Endothelial cell of umbilical vein (primary cell): ENCODE results near the gene POLR3C. TPM values are rescaled to one million over a fixed set of nuclear protein-coding genes. Genes with fewer than 3 reads are reported as not detected.

ENCODE experiments used
- BruUV-seq: library from RNA; stranded (reverse); fragments of 400-500 nt; replicated peaks from 2 replicates; lab custom pipeline; 2021; lab: Mats Ljungman, UMichigan
- CTCF ChIA-PET: fragments of 300-600, 350-600 bp; sonication (Branson Sonifier 250); formaldehyde crosslinking; loops from one replicate; lab custom pipeline; 2021; ENCODE audit warnings: antibody characterized with exemption, inconsistent platforms; lab: Charles Lee
- POLR2A ChIA-PET: fragments of 300-600, 350-600 bp; sonication (Branson Sonifier 250); formaldehyde crosslinking; loops from one replicate; lab custom pipeline; 2021; ENCODE audit warnings: antibody characterized with exemption, inconsistent platforms; lab: Charles Lee
- DNase-seq: peaks from one replicate; pipeline ENCODE4 v3.0.0-alpha.2; 2011; ENCODE audit warnings: low read depth, low spot score
- FAIRE-seq: peaks from 2 replicates; lab custom pipeline; 2011; peaks lifted over from hg19 to GRCh38; lab: Jason Lieb, UNC
- H2AFZ ChIP-seq: 2 replicates; pipeline ENCODE4 v1.6.0; 2012; ENCODE audit warnings: low read depth, low read length, control low read depth, inconsistent platforms
- H3K27ac ChIP-seq: 2 replicates; pipeline ENCODE4 v1.5.1; 2011; ENCODE audit warnings: low read depth, mild to moderate bottlenecking, control low read depth, low read length, moderate library complexity; ENCODE audit not compliant: insufficient read depth
- H3K27me3 ChIP-seq, 2 experiments: 2 replicates each; pipeline versions ENCODE4 v1.6.0 to v1.6.1; 2011; ENCODE audit warnings: low read length in 2 of 2, mixed read lengths in 1 of 2; ENCODE audit not compliant: control insufficient read depth in 2 of 2, insufficient read depth in 2 of 2
- H3K36me3 ChIP-seq, 2 experiments: 2 replicates in 1 of 2; 3 replicates in 1 of 2; pipeline ENCODE4 v1.5.1; 2011; ENCODE audit warnings: low read length in 2 of 2, mild to moderate bottlenecking in 1 of 2, moderate library complexity in 1 of 2; ENCODE audit not compliant: control insufficient read depth in 2 of 2, insufficient read depth in 2 of 2; ENCODE audit errors: extremely low read depth in 1 of 2
- H3K4me1 ChIP-seq: 3 replicates; pipeline ENCODE4 v1.5.1; 2011; ENCODE audit warnings: mild to moderate bottlenecking, low read length; ENCODE audit not compliant: control insufficient read depth, insufficient read depth; ENCODE audit errors: extremely low read depth
- H3K4me2 ChIP-seq: 2 replicates; pipeline ENCODE4 v1.6.1; 2011; ENCODE audit warnings: low read length, control low read depth, mixed read lengths; ENCODE audit not compliant: insufficient read depth
- H3K4me3 ChIP-seq, 3 experiments: fragments of 200-600 bp in 1 of 3; sonication (generic), shearing (Covaris generic) in 1 of 3; replicated peaks in 1 of 3; 2 replicates each; pipeline ENCODE4 v1.5.1; 2011 to 2016; ENCODE audit warnings: control low read depth in 3 of 3, low read length in 3 of 3, mild to moderate bottlenecking in 2 of 3, inconsistent platforms in 1 of 3, low read depth in 1 of 3, moderate library complexity in 1 of 3; ENCODE audit not compliant: insufficient read depth in 1 of 3
- H3K79me2 ChIP-seq: 2 replicates; pipeline ENCODE4 v1.6.0; 2012; ENCODE audit warnings: low read length, inconsistent platforms; ENCODE audit not compliant: control insufficient read depth, insufficient read depth
- H3K9ac ChIP-seq: replicated peaks from 2 replicates; pipeline ENCODE3; 2011; ENCODE audit warnings: low read length, control low read depth; ENCODE audit not compliant: insufficient read depth; ENCODE audit errors: extremely low read depth
- H3K9me1 ChIP-seq: replicated peaks from 3 replicates; pipeline ENCODE4 v1.6.0; 2011; ENCODE audit warnings: mild to moderate bottlenecking, low read length; ENCODE audit not compliant: control insufficient read depth, insufficient read depth; ENCODE audit errors: extremely low read depth
- H3K9me3 ChIP-seq: replicated peaks from 2 replicates; pipeline ENCODE4 v1.5.1; 2012; ENCODE audit warnings: low read length, inconsistent platforms; ENCODE audit not compliant: control insufficient read depth, insufficient read depth
- H4K20me1 ChIP-seq: replicated peaks from 2 replicates; pipeline ENCODE3; 2011; ENCODE audit warnings: mild to moderate bottlenecking, low read length; ENCODE audit not compliant: control insufficient read depth, insufficient read depth; ENCODE audit errors: extremely low read depth
- EZH2 ChIP-seq: IDR thresholded peaks from 2 replicates; pipeline ENCODE4 v1.6.1; 2012; ENCODE audit warnings: borderline replicate concordance, low read depth, mild to moderate bottlenecking, moderate library complexity, low read length, inconsistent platforms; ENCODE audit not compliant: severe bottlenecking
- FOS ChIP-seq: IDR thresholded peaks from 2 replicates; pipeline ENCODE4 v1.6.1; 2011; ENCODE audit warnings: mild to moderate bottlenecking, low read length, moderate library complexity, borderline replicate concordance; ENCODE audit not compliant: insufficient read depth
- GATA2 ChIP-seq: IDR thresholded peaks from 2 replicates; pipeline ENCODE4 v1.7.0; 2011; ENCODE audit warnings: low read depth, mild to moderate bottlenecking, moderate library complexity, mixed read lengths, low read length; ENCODE audit not compliant: insufficient read length, insufficient read depth
- JUN ChIP-seq: IDR thresholded peaks from 2 replicates; pipeline ENCODE4 v1.6.1; 2011; ENCODE audit warnings: borderline replicate concordance, low read depth; ENCODE audit not compliant: insufficient read length, insufficient read depth
- POLR2A ChIP-seq: IDR thresholded peaks from 2 replicates; pipeline ENCODE4 v1.6.1; 2012; ENCODE audit warnings: low read depth, mild to moderate bottlenecking, control low read depth, low read length
- POLR2AphosphoS5 ChIP-seq: IDR thresholded peaks from 2 replicates; pipeline ENCODE4 v1.6.1; 2012; ENCODE audit warnings: low read depth, mild to moderate bottlenecking, control low read depth, low read length, moderate library complexity; ENCODE audit not compliant: insufficient read depth
- dilution Hi-C: fragments of 300-500 bp; cut with MboI; formaldehyde crosslinking; loops from one replicate; pipeline ENCODE4 v1.15.0; 2019; ENCODE audit warnings: low sequenced_read_pairs; ENCODE audit not compliant: extremely low pct_ligation_motif_present
- intact Hi-C: fragments of 100-400 bp; cut with micrococcal nuclease; formaldehyde crosslinking; loops from one replicate; pipeline ENCODE4 v1.10.0; 2022
- polyA plus RNA-seq, 4 experiments: library from polyadenylated mRNA; depleted of rRNA in 3 of 4; stranded (reverse) in 3 of 4; unstranded in 1 of 4; fragments of >200 nt; gene quantifications; 2 replicates each; pipeline versions ENCODE4 v1.2.1 to v1.2.3, GENCODE V29; 2011 to 2012; ENCODE audit warnings: missing spikeins in 1 of 4
- total RNA-seq: library from RNA; stranded (reverse); gene quantifications from 2 replicates; pipeline ENCODE4 v1.2.3, GENCODE V29; 2021
- TF ChIP-seq, protein P1 (sequence below): IDR thresholded peaks from 2 replicates; pipeline ENCODE4 v1.6.1; 2011; ENCODE audit not compliant: insufficient read depth, insufficient read length
- TF ChIP-seq, protein P2 (sequence below), 2 donors: IDR thresholded peaks; 1 replicate in 1 of 2; 2 replicates in 1 of 2; pipeline ENCODE4 v1.5.1; 2011; ENCODE audit warnings: low read length in 2 of 2, mild to moderate bottlenecking in 2 of 2, moderate library complexity in 2 of 2, control low read depth in 1 of 2, inconsistent platforms in 1 of 2, low read depth in 1 of 2; ENCODE audit not compliant: insufficient read depth in 1 of 2; ENCODE audit errors: extremely low read depth in 1 of 2

Gene POLR3C
- total and polyA plus RNA-seq, 2 donors (not counting 3 experiments of a cell fraction or from before 2014, with no cell fraction given) = 28.4 to 30.4 TPM

DNA sequence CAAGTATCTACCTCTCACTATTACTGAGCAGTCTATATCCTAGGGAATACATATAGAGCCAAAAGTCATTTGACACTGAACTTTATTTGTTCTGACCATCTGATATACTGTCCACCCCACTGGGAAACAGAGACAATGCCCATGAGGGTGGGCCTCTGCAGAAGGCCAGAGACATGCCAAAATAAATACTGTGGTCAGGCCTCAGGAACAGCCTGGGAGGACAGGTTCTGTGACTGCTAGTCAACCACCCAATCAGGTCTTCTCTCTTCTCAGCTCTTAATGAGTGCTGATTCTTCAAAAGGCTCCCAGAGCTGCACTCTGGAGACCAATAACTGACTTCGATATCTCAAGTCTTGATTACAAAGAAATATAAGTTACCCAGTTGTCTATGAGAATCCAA is 67.1 kb downstream of the POLR3C start:
- Histone ChIP-seq H3K9ac (peak overlapping the region; percentile 30), H3K9me3 (no peaks in the 10 kb centered on the region), H2AFZ (peak overlapping the region; percentile 52), H3K9me1 (no peaks in the 10 kb centered on the region), H3K36me3 (peaks cover 2 to 6% of the 10 kb centered on the region in 2 experiments), H4K20me1 (no peaks in the 10 kb centered on the region), H3K4me1 (peaks cover 35% of the 10 kb centered on the region), H3K4me2 (peak overlapping the region; percentile 55), H3K4me3 (no peak overlapping the region), H3K27me3 (no peaks in the 10 kb centered on the region), H3K27ac (peak overlapping the region; percentile 58), H3K79me2 (no peaks in the 10 kb centered on the region)
- peak; percentile 72 for DNase-seq
- no TSS peak for BruUV-seq
- no peak for FAIRE-seq
- dilution Hi-C loops (no loop called here), intact Hi-C loops (loop anchor here (1.0 to 5.0 kb wide), 7 partner anchors 19 to 122 kb away; partner anchors contain the start of genes ITGA10, PIAS3 and RBM8A)
- TF ChIP-seq FOS (no peak), EZH2 (no peak), JUN (no peak), POLR2AphosphoS5 (peak; percentile 44), GATA2 (peak; percentile 25), POLR2A (peak; percentile 33)
- TF ChIP-seq, protein P1, sequence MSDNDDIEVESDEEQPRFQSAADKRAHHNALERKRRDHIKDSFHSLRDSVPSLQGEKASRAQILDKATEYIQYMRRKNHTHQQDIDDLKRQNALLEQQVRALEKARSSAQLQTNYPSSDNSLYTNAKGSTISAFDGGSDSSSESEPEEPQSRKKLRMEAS = no peak
- TF ChIP-seq, protein P2, sequence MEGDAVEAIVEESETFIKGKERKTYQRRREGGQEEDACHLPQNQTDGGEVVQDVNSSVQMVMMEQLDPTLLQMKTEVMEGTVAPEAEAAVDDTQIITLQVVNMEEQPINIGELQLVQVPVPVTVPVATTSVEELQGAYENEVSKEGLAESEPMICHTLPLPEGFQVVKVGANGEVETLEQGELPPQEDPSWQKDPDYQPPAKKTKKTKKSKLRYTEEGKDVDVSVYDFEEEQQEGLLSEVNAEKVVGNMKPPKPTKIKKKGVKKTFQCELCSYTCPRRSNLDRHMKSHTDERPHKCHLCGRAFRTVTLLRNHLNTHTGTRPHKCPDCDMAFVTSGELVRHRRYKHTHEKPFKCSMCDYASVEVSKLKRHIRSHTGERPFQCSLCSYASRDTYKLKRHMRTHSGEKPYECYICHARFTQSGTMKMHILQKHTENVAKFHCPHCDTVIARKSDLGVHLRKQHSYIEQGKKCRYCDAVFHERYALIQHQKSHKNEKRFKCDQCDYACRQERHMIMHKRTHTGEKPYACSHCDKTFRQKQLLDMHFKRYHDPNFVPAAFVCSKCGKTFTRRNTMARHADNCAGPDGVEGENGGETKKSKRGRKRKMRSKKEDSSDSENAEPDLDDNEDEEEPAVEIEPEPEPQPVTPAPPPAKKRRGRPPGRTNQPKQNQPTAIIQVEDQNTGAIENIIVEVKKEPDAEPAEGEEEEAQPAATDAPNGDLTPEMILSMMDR (IDR thresholded peaks at IDR 0.05; ENCODE audit: extremely low read depth in 1 of 2, insufficient read depth in 1 of 2, low read depth in 1 of 2, low read length in 2 of 2) = no peak
- ChIA-PET POLR2A (interaction anchor here (0.7 to 3.7 kb wide), 5 partner anchors 15 to 67 kb away, joined by 6 to 28 read pairs (median 7); partner anchors contain the start of genes ITGA10, LIX1L and PIAS3), CTCF (interaction anchor here (0.7 to 8.9 kb wide), 28 partner anchors 8 to 145 kb away, joined by 3 to 280 read pairs (median 12); partner anchors contain the start of genes ANKRD34A, ITGA10, LIX1L and NUDT17)
